Epithelial cell of proximal tubule (primary cell): ENCODE data around the gene IQCH. TPM values are rescaled to one million over a fixed set of nuclear protein-coding genes. Genes with fewer than 3 reads are reported as not detected.
"Not testable (repeated sequence)": the region's sequence is repeated elsewhere in the genome, so short reads cannot be mapped to it uniquely, and the experiment has no call there.

Source experiments
- DNase-seq: peaks from one replicate; pipeline ENCODE4 v3.0.0-alpha.2; 2011; ENCODE audit warnings: low read depth
- H3K4me3 ChIP-seq: 2 replicates; pipeline ENCODE4 v1.5.1; 2011; ENCODE audit warnings: low read depth, mild to moderate bottlenecking, low read length
- CTCF ChIP-seq: conservative IDR thresholded peaks from 2 replicates; pipeline ENCODE4 v1.5.1; 2012; ENCODE audit warnings: low read depth, mild to moderate bottlenecking, low read length
- total RNA-seq: library from RNA; depleted of rRNA; stranded (reverse); fragments of >200 nt; gene quantifications from 2 replicates; pipeline ENCODE4 v1.2.3, GENCODE V29; 2015

The IQCH gene
- total RNA-seq, 1 donor from 2014 or later = 0.92 TPM

- no peak for DNase-seq
- no peak overlapping the region for H3K4me3 ChIP-seq
- TF ChIP-seq CTCF = no peak
Measured at GRCh38 chr15:67274236-67274635, 19.6 kb downstream of the IQCH start.

- no peak for TF ChIP-seq CTCF
- H3K4me3 ChIP-seq = no peak overlapping the region
- no peak for DNase-seq
Measured at GRCh38 chr15:67276666-67277065, 22.1 kb downstream of the IQCH start.

- no peak overlapping the region for H3K4me3 ChIP-seq
- no peak for TF ChIP-seq CTCF
- no peak for DNase-seq
Measured at GRCh38 chr15:67280217-67280616, 25.6 kb downstream of the IQCH start.

DNA sequence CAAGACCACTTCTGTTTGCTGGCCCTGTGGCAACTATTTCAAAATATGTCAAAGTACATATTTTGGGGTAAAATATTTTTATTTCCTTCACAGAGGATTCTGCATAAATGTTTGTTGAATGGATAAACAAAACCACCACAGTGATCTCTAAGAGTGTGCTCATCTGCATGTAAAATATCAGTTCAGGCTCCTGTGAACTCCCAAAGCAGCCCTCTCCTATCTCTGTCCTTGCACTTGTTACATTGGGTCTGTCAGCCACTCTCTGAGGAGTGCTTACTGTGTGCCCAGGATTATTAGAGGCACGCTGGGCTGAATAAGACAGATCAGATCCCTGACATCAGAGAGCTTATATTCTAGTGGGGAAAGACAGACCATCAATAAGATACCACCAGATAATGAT lies 27.1 kb downstream of the IQCH start:
- no peak overlapping the region for H3K4me3 ChIP-seq
- DNase-seq = no peak
- TF ChIP-seq CTCF = no peak

DNA sequence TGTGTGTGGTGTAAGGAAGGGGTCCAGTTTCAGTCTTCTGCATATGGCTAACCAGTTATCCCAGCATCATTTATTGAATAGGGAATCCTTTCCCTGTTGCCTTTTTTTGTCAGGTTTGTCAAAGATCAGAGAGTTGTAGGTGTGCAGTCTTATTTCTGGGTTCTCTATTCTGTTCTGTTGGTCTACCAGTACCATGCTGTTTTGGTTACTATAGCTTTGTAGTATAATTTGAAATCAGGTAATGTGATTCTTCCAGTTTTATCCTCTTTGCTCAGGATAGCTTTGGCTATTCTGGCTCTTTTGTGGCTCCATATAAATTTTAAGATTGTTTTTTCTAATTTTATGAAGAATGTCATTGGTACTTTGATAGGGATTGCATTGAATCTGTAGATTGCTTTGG lies 31.0 kb downstream of the IQCH start:
- not testable (repeated sequence) for H3K4me3 ChIP-seq, DNase-seq

GRCh38 chr15:67286400-67286799 lies 31.8 kb downstream of the IQCH start:
- not testable (repeated sequence) for DNase-seq, H3K4me3 ChIP-seq

- DNase-seq = no peak
- no peak overlapping the region for H3K4me3 ChIP-seq
- TF ChIP-seq CTCF = no peak
Measured at GRCh38 chr15:67290319-67290718, 35.7 kb downstream of the IQCH start.

DNA sequence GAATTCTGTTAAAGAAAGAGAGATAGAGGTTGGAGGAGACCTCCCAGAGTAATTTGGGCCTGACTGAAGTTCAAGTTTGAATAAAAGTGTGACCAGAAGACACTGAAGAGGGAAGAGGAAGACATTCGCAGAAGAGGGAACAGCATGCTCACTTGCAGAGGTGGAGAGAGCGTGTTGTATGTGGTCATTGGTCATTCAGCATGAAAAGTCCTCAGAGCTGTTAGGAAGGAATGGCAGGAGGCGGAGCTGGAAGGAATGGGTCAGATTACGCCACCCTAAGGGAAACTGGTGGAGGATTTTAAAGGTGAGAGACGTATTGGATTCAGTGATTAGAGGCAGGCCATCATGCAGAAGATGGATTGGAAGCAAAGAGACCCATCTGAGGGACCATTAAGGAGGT lies 41.6 kb downstream of the IQCH start:
- no peak for DNase-seq
- TF ChIP-seq CTCF = no peak
- H3K4me3 ChIP-seq = no peak overlapping the region
